ENCODE results near the gene RALGPS1. TPM values are rescaled to one million over a fixed set of nuclear protein-coding genes. Genes with fewer than 3 reads are reported as not detected.

RALGPS1 gene
- polyA plus RNA-seq, 2 of the 4 experiments (the other 2 are of a cell fraction): 5.0 to 7.9 TPM

DNA sequence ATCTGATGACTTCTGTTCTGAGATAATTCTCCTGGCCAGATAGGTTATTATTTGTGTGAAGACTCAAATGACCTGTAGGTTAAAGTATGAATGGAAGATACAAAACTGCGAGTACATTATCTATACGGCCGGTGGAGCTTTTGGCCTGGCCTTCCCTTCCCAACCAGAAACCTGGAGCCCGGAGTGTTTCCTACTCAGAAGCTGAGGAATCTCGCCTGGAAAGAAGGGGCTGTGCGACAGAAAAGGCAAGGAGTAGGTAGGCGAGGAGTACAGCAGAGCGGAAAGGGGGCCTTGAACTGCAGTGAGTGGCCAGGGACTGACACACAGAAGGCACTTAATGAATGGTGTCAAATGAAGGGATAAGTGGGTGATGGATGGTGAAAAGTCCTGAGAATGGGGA is 173.3 kb downstream of the RALGPS1 start (continued):
- no peak for TF ChIP-seq ZFP36 (IDR thresholded peaks at IDR 0.05; ENCODE audit: borderline replicate concordance, partially characterized antibody)
- TF ChIP-seq SREBF2 (IDR thresholded peaks at IDR 0.05): no peak
- TF ChIP-seq MAFK (IDR thresholded peaks at IDR 0.05; ENCODE audit: partially characterized antibody): no peak
- TF ChIP-seq ZNF302 (CRISPR knock-in tag; IDR thresholded peaks at IDR 0.05): no peak

- WGBS (ENCODE audit: missing lambda C conversion rate): 81% methylated on average over 17 of the region's 27 CpGs
- FAIRE-seq (no peak), DNase-seq (ENCODE audit: low read depth in 1 of 2, low spot score in 1 of 2) (no peak), ATAC-seq (no peak)
- CTCF ChIA-PET: no interaction called here
- Histone ChIP-seq H3K4me2 (no peak overlapping the region), H3K9me3 (no peaks in the 10 kb centered on the region), H3K27ac (no peak overlapping the region), H3K4me1 (no peaks in the 10 kb centered on the region), H3K4me3 (no peak overlapping the region)
- POLR2A ChIA-PET: no interaction called here
- TF ChIP-seq MYC (IDR thresholded peaks at IDR 0.05; ENCODE audit: borderline replicate concordance, low read length) (no peak), CBX2 (IDR thresholded peaks at IDR 0.05; ENCODE audit: borderline replicate concordance, low read depth) (no peak), RCOR1 (IDR thresholded peaks at IDR 0.05; ENCODE audit: low read depth, low read length) (no peak), HMGXB4 (CRISPR knock-in tag; IDR thresholded peaks at IDR 0.05; ENCODE audit: borderline replicate concordance) (no peak), BCL3 (IDR thresholded peaks at IDR 0.05) (no peak), MAX (IDR thresholded peaks at IDR 0.05) (no peak), HOXB5 (CRISPR knock-in tag; IDR thresholded peaks at IDR 0.05) (no peak), EHMT2 (IDR thresholded peaks at IDR 0.05; ENCODE audit: low read depth) (no peak)
- TF ChIP-seq, protein P1, sequence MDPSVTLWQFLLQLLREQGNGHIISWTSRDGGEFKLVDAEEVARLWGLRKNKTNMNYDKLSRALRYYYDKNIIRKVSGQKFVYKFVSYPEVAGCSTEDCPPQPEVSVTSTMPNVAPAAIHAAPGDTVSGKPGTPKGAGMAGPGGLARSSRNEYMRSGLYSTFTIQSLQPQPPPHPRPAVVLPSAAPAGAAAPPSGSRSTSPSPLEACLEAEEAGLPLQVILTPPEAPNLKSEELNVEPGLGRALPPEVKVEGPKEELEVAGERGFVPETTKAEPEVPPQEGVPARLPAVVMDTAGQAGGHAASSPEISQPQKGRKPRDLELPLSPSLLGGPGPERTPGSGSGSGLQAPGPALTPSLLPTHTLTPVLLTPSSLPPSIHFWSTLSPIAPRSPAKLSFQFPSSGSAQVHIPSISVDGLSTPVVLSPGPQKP (IDR thresholded peaks at IDR 0.05; ENCODE audit: low read depth, low read length): no peak
Observed at GRCh38 chr9:127088724-127089615, 174.4 kb downstream of the RALGPS1 start.

DNA sequence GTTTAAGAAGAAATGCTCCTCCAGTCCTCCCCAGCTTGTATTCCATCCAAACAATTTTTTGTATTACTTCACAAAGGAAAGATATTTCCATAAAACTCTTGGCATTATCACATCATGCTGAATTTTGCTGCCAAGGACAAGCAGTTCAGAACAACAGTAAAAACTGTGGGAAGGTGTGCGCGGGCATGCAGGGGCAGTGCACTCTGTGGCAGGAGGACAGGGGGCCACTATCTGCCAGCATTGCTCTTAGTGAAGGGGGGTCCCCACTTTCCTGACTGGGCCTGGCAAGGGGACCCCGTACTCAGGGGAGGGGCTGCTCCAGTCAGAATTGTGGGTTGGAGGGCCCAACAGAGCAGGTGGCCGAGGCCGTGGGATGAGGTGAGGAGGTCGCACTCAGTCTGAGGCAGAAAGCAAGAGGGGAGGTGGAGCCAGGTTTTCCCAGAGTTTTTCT is 175.1 kb downstream of the RALGPS1 start:
- H3K4me3 ChIP-seq: no peak overlapping the region
- no peak for FAIRE-seq
- POLR2A ChIA-PET: no interaction called here

More for the DNA sequence above, 175.1 kb downstream of the RALGPS1 start:
- TF ChIP-seq NR3C1 (IDR thresholded peaks at IDR 0.05) (no peak), FOSB (CRISPR knock-in tag; IDR thresholded peaks at IDR 0.05) (no peak), TFCP2L1 (CRISPR knock-in tag; IDR thresholded peaks at IDR 0.05) (no peak), KDM1A (IDR thresholded peaks at IDR 0.05; ENCODE audit: low read depth) (no peak), CBX8 (IDR thresholded peaks at IDR 0.05) (no peak), NFE2L2 (conservative IDR thresholded peaks at IDR 0.05; ENCODE audit: low read length) (no peak), HOXA7 (CRISPR knock-in tag; IDR thresholded peaks at IDR 0.05) (no peak), EHMT2 (IDR thresholded peaks at IDR 0.05; ENCODE audit: low read depth) (no peak), CBX2 (IDR thresholded peaks at IDR 0.05; ENCODE audit: borderline replicate concordance, low read depth) (no peak)
- TF ChIP-seq, protein P2, sequence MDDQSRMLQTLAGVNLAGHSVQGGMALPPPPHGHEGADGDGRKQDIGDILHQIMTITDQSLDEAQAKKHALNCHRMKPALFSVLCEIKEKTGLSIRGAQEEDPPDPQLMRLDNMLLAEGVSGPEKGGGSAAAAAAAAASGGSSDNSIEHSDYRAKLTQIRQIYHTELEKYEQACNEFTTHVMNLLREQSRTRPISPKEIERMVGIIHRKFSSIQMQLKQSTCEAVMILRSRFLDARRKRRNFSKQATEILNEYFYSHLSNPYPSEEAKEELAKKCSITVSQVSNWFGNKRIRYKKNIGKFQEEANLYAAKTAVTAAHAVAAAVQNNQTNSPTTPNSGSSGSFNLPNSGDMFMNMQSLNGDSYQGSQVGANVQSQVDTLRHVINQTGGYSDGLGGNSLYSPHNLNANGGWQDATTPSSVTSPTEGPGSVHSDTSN (IDR thresholded peaks at IDR 0.05): no peak
- Histone ChIP-seq H3K4me1 (no peaks in the 10 kb centered on the region), H3K9me3 (no peaks in the 10 kb centered on the region), H3K27ac (no peak overlapping the region), H3K4me2 (no peak overlapping the region)
- CTCF ChIA-PET: no interaction called here
- DNase-seq (ENCODE audit: low read depth in 1 of 2, low spot score in 1 of 2): no peak
- 91% methylated on average over 6 of the region's 6 CpGs for WGBS (ENCODE audit: missing lambda C conversion rate)
- no peak for ATAC-seq

Measured in A549 (cell line).